Islet of Langerhans (tissue), 1 donor: ENCODE data around the gene GNG12.
"Not testable (repeated sequence)": the region's sequence is repeated elsewhere in the genome, so short reads cannot be mapped to it uniquely, and the experiment has no call there.

Experiments
- FAIRE-seq: peaks from one replicate; lab custom pipeline; 2011; peaks lifted over from hg19 to GRCh38; lab: Jason Lieb, UNC

The GNG12 gene

GRCh38 chr1:67677930-67678329 is 155.3 kb downstream of the GNG12 start:
- no peak for FAIRE-seq

- FAIRE-seq = no peak
Observed at GRCh38 chr1:67677408-67677807, 155.9 kb downstream of the GNG12 start.

- no peak for FAIRE-seq
Observed at GRCh38 chr1:67676946-67677345, 156.3 kb downstream of the GNG12 start.

- FAIRE-seq = no peak
Observed at GRCh38 chr1:67676287-67676686, 157.0 kb downstream of the GNG12 start.

GRCh38 chr1:67675800-67676199 is 157.5 kb downstream of the GNG12 start:
- no peak for FAIRE-seq

- FAIRE-seq = no peak
Observed at GRCh38 chr1:67674260-67675011, 158.8 kb downstream of the GNG12 start.

GRCh38 chr1:67673468-67674201 is 159.6 kb downstream of the GNG12 start:
- FAIRE-seq = no peak

- no peak for FAIRE-seq
Observed at GRCh38 chr1:67672260-67672803, 160.9 kb downstream of the GNG12 start.

GRCh38 chr1:67668660-67669059 is 164.6 kb downstream of the GNG12 start:
- no peak for FAIRE-seq

GRCh38 chr1:67666636-67667035 is 166.6 kb downstream of the GNG12 start:
- FAIRE-seq = no peak

- not testable (repeated sequence) for FAIRE-seq
Observed at GRCh38 chr1:67665307-67665706, 168.0 kb downstream of the GNG12 start.

GRCh38 chr1:67664048-67664447 is 169.2 kb downstream of the GNG12 start:
- no peak for FAIRE-seq

GRCh38 chr1:67662884-67663283 is 170.4 kb downstream of the GNG12 start:
- FAIRE-seq = no peak

GRCh38 chr1:67659229-67659628 is 174.0 kb downstream of the GNG12 start:
- no peak for FAIRE-seq

GRCh38 chr1:67657152-67657551 is 176.1 kb downstream of the GNG12 start:
- not testable (repeated sequence) for FAIRE-seq

- FAIRE-seq = no peak
Observed at GRCh38 chr1:67655581-67655980, 177.7 kb downstream of the GNG12 start.

- FAIRE-seq = no peak
Observed at GRCh38 chr1:67653304-67653703, 180.0 kb downstream of the GNG12 start.

- peak; percentile 73 for FAIRE-seq
Observed at GRCh38 chr1:67652800-67653199, 180.5 kb downstream of the GNG12 start.
